Endothelial cell (in vitro differentiated cells): Measurements from ENCODE around the gene COL26A1. TPM values are rescaled to one million over a fixed set of nuclear protein-coding genes. Genes with fewer than 3 reads are reported as not detected.

Experiments
- DNase-seq: peaks from one replicate; pipeline ENCODE4 v3.0.0; 2021; ENCODE audit warnings: low spot score
- H3K27ac Mint-ChIP-seq: one replicate; pipeline ENCODE4 v1.8.0; 2021; ENCODE audit warnings: mixed read lengths, inconsistent platforms; ENCODE audit not compliant: unreplicated experiment
- H3K27me3 Mint-ChIP-seq: one replicate; pipeline ENCODE4 v1.8.0; 2021; ENCODE audit warnings: mild to moderate bottlenecking, moderate library complexity, mixed read lengths, inconsistent platforms; ENCODE audit not compliant: unreplicated experiment
- H3K36me3 Mint-ChIP-seq: one replicate; pipeline ENCODE4 v1.8.0; 2021; ENCODE audit warnings: mild to moderate bottlenecking, low read depth, mixed read lengths, inconsistent platforms; ENCODE audit not compliant: unreplicated experiment
- H3K4me1 Mint-ChIP-seq: one replicate; pipeline ENCODE4 v1.8.0; 2021; ENCODE audit warnings: mild to moderate bottlenecking, mixed read lengths, inconsistent platforms; ENCODE audit not compliant: unreplicated experiment
- H3K4me3 Mint-ChIP-seq: one replicate; pipeline ENCODE4 v1.8.0; 2021; ENCODE audit warnings: mild to moderate bottlenecking, mixed read lengths, inconsistent platforms; ENCODE audit not compliant: unreplicated experiment
- H3K9me3 Mint-ChIP-seq: one replicate; pipeline ENCODE4 v1.8.0; 2021; ENCODE audit warnings: mixed read lengths, inconsistent platforms; ENCODE audit not compliant: unreplicated experiment
- total RNA-seq: library from RNA; stranded (reverse); fragmentation: NEBNext Ultra II Directional; extraction: Animal tissue kit (Norgen Biotek cat#: 25700); gene quantifications from one replicate; pipeline ENCODE4 v1.2.1, GENCODE V29; 2021; ENCODE audit not compliant: unreplicated experiment
- TF ChIP-seq, protein P1 (sequence below): fragments of 200-600 bp; sonication (generic); IDR thresholded peaks from one replicate; pipeline ENCODE4 v1.5.0; 2021; ENCODE audit warnings: antibody characterized with exemption; ENCODE audit not compliant: unreplicated experiment

COL26A1 gene
- total RNA-seq, 1 donor from 2014 or later: 6.1 TPM

DNA sequence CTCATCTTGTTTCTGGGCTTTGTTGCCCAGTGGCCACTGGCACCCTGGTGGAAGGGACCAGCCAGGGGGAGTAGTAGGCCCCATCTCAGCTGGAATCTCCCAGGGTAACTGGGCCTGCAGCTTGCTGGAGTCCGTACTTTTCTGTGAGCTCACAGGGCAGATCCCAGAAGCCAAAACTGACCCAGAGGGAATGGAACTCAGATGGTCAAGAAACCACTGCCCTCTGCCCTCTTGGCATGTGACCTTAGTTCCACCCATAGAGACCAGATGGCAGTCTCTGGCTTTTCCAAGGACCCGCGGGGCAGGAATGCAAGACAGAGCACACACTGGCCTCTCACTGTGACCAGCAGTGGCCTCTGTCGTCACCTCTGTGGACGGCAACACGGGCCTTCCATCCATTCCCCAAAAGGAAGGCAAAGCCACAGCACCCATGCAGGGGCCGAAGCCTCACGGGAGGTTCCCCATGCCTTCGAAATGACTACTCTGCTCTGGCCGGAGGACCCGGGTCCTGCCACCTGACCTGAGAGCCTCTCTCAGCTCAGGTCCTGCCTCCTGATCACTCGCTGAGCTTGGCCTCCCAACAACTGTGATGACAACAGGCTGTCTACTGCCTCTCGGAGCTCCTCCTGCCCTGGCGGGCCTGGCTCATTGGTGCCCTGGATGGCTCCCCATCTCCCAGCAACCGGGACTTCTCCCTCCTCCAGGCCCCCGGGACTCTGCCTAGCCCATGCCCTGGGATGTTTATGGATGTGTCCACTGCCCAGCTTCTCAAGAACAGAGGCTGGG is 236.5 kb downstream of the COL26A1 start:
- DNase-seq: no peak
- H3K27me3 Mint-ChIP-seq: no peaks in the 10 kb centered on the region
- H3K4me3 Mint-ChIP-seq: no peak overlapping the region
- TF ChIP-seq, protein P1, sequence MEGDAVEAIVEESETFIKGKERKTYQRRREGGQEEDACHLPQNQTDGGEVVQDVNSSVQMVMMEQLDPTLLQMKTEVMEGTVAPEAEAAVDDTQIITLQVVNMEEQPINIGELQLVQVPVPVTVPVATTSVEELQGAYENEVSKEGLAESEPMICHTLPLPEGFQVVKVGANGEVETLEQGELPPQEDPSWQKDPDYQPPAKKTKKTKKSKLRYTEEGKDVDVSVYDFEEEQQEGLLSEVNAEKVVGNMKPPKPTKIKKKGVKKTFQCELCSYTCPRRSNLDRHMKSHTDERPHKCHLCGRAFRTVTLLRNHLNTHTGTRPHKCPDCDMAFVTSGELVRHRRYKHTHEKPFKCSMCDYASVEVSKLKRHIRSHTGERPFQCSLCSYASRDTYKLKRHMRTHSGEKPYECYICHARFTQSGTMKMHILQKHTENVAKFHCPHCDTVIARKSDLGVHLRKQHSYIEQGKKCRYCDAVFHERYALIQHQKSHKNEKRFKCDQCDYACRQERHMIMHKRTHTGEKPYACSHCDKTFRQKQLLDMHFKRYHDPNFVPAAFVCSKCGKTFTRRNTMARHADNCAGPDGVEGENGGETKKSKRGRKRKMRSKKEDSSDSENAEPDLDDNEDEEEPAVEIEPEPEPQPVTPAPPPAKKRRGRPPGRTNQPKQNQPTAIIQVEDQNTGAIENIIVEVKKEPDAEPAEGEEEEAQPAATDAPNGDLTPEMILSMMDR: no peak
- H3K27ac Mint-ChIP-seq: no peak overlapping the region
- H3K9me3 Mint-ChIP-seq: no peaks in the 10 kb centered on the region
- H3K4me1 Mint-ChIP-seq: no peaks in the 10 kb centered on the region
- H3K36me3 Mint-ChIP-seq: no peaks in the 10 kb centered on the region

DNA sequence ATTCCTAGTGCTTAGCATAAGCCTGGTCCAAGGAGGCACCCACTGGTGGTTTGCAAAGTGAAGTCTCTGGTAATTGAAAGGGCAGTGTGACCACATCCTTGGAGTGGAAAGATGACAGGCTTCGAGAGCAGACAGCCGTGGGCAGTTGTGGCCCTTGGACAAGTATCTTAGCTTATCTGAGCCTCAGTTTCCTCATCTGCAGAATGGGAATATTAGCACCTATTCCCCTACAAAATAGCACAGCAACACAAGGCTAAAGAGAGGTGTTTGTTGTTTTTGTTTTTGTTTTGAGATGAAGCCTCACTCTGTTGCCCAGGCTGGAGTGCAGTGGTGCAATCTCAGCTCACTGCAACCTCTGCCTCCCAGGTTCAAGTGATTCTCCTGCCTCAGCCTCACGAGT is 237.1 kb downstream of the COL26A1 start:
- DNase-seq: no peak
- no peak overlapping the region for H3K4me3 Mint-ChIP-seq
- H3K27me3 Mint-ChIP-seq: no peaks in the 10 kb centered on the region
- no peaks in the 10 kb centered on the region for H3K4me1 Mint-ChIP-seq
- H3K36me3 Mint-ChIP-seq: no peaks in the 10 kb centered on the region
- no peak overlapping the region for H3K27ac Mint-ChIP-seq
- TF ChIP-seq, protein P1: no peak
- H3K9me3 Mint-ChIP-seq: no peaks in the 10 kb centered on the region

DNA sequence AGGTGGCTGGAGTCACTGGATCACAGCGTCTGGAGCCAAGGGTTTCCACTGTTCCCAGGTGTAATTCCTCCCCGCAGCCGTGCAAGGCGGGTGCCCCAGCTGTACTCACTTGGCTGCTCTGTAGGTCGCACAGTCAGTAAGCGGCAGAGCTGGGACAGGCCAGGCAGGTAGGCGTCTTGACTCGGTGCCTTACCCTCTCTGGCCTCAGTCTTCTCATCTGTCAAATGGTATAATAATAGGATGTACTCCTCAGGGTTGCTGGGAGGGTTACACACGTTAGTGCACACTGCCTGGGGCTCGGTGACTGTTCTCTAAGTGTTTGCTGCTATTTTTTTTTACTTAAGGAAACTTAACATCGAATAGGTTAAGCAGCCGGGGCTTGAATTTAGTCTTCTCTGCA is 239.4 kb downstream of the COL26A1 start:
- no peaks in the 10 kb centered on the region for H3K36me3 Mint-ChIP-seq
- H3K9me3 Mint-ChIP-seq: no peaks in the 10 kb centered on the region
- DNase-seq: no peak
- no peak overlapping the region for H3K4me3 Mint-ChIP-seq
- no peak overlapping the region for H3K27ac Mint-ChIP-seq
- no peaks in the 10 kb centered on the region for H3K4me1 Mint-ChIP-seq
- TF ChIP-seq, protein P1: no peak
- H3K27me3 Mint-ChIP-seq: peaks cover 2% of the 10 kb centered on the region

DNA sequence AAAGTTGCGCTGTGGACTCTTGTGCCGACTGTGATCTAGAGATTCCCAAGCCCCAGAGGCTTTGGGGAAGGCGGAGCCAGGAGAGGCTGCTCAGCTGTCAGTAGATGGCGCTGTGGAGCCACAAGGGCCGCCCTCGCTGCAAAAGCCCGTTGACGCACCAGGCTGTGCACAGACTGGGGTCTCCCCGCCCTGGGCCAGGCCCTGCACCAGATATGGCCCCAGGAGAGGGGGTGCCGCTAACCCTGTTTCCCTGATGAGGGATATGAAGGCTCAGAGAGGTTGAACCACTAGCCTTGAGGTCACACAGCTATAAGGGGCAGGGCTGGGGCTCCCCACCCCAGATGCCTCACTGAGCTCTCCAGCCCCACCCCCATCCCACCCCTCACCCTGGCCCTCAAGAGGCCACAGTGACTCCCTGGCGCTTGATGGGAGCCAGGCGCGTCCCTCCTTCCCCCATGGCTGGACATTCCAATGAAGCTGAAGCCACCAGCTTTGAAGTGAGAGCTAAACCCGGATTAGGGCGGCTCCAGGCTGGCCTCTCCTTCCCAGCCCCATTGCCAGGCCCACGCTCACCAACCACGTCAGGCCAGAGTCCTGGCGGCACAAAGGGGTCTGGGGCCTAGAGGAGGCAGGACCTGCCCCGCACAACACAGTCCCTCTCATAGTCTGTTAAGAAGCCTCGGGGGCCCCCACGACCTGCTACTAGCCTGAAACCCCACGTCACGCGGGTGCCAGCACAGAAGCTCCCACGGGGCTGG is 240.0 kb downstream of the COL26A1 start:
- Mint-ChIP-seq H3K4me3 (no peak overlapping the region), H3K27me3 (peaks cover 2% of the 10 kb centered on the region)

More for the DNA sequence above, 240.0 kb downstream of the COL26A1 start:
- Mint-ChIP-seq H3K36me3 (no peaks in the 10 kb centered on the region), H3K4me1 (no peaks in the 10 kb centered on the region), H3K9me3 (no peaks in the 10 kb centered on the region), H3K27ac (no peak overlapping the region)
- DNase-seq: peak; percentile 92
- TF ChIP-seq, protein P1: peak; percentile 78
